Measurements from ENCODE around the gene GPX5. TPM values are rescaled to one million over a fixed set of nuclear protein-coding genes. Genes with fewer than 3 reads are reported as not detected.
"Not testable (repeated sequence)": the region's sequence is repeated elsewhere in the genome, so short reads cannot be mapped to it uniquely, and the experiment has no call there.

Gene GPX5, protein sequence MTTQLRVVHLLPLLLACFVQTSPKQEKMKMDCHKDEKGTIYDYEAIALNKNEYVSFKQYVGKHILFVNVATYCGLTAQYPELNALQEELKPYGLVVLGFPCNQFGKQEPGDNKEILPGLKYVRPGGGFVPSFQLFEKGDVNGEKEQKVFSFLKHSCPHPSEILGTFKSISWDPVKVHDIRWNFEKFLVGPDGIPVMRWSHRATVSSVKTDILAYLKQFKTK
- total RNA-seq (2014; rRNA removed; shearing (Covaris generic)): not detected in 2 replicates
- 0.11 TPM in 1 of 2 replicates, not detected in the other for polyA plus RNA-seq (2015; cell fraction: cytosol; rRNA removed)
- polyA plus RNA-seq (2015; cell fraction: nucleus; rRNA removed): 1.2 TPM in 1 of 2 replicates, not detected in the other

DNA sequence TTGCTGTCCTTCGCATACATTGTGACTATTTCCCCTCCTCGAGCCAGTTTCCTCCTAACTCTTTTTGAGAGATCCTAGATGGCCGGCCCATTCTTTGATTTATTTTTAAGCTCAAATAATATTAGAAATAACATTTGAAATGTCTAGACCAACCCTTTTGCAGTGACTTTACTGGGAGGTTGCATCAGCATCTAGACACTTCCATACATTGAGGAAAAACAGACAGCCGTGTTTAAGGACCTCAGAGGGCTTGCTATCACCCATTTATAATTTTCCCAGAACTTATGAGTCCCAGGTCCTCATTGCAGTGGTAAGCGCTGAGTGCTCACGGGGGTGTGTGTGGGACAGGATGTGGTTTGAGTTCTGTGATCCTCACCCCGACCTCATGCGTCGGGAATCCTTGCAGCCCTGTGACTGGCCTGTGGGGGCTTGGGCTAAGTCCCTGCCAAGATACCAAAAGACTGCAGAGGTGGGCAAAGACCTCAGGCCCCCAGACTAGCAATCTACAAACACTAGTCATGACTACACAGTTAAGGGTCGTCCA lies at the start of gene GPX5:
Gene GPX5, plus strand, starts transcription at position 386 of the 544 bp plus-strand sequence. Its CDS starts 133 bp downstream, at position 519.
- no peak for DNase-seq (ENCODE audit: low read depth, low spot score)
- in situ Hi-C loops (cut with HindIII; ENCODE audit: low pct_unique_long_range_greater_than_20kb, low sequenced_read_pairs): no loop called here

DNA sequence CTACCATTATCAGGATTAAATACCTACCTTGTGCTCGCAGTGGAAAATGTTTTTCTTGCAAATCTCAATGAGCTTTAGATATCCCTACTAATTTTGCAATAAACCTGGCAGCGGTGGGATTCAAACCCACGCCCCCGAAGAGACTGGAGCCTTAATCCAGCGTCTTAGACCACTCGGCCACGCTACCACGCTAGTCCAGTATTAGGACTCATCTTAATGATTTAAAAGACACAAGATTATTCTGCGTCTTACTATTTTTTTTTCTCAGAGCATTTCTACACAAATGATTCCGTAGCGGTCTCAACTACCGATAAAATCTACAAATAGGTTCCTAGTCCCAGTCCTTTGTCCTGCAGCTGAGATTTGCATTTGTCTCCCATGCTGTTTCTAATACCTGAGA lies 47.2 kb upstream of the GPX5 start:
- in situ Hi-C loops (cut with HindIII; ENCODE audit: low pct_unique_long_range_greater_than_20kb, low sequenced_read_pairs): no loop called here
- no peak for DNase-seq (ENCODE audit: low read depth, low spot score)

DNA sequence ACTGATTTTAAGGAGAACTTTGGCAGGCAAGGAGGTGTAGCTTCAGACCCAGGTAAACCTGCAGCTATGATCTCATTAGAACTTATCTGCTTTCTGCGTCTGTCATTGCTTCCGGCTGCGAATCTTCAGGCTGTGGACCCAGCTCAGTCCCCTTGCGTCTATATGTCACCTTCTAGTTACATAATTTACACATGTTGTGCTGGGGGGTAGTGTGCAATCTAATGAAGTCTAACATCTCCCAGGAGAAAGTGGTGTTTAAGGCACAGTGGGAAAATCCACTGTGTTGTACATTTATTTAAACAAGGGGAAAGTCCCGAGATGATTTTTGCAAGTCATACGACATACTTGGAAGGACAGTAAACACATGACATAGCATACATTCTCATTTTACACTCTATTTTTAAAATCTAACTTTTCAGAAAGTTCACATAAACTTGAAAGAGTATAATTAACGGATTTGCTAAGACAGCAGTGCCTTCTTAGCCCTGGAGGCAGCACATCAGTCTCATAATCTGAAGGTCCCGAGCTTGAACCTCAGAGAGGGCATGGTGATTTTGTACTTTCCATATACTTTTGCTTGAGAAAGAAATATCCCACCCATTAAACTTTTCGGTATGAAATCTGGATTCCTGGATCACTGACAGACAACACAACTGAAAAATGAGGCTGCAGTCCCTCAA lies 45.3 kb upstream of the GPX5 start:
- DNase-seq (ENCODE audit: low read depth, low spot score): no peak
- in situ Hi-C loops (cut with HindIII; ENCODE audit: low pct_unique_long_range_greater_than_20kb, low sequenced_read_pairs): no loop called here

DNA sequence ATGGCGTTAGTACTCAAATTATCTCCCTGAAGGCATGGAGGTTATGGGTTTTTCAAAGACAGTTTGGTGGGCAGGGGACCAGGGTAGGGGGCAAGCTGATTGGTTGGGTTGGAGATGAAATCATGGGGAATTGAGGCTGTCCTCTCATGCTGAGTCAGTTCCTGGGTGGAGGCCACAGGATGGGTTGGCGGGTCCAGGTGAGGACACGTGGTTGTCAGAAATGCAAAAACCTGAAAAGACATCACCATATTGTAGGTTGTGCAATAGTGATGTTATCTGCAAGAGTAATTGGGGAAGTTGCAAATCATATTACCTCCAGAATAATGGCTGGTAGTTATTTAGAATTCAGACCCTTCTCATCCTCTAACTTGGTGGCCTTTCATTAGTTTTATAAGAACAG lies 40.2 kb upstream of the GPX5 start:
- DNase-seq (ENCODE audit: low read depth, low spot score): no peak
- in situ Hi-C loops (cut with HindIII; ENCODE audit: low pct_unique_long_range_greater_than_20kb, low sequenced_read_pairs): no loop called here

DNA sequence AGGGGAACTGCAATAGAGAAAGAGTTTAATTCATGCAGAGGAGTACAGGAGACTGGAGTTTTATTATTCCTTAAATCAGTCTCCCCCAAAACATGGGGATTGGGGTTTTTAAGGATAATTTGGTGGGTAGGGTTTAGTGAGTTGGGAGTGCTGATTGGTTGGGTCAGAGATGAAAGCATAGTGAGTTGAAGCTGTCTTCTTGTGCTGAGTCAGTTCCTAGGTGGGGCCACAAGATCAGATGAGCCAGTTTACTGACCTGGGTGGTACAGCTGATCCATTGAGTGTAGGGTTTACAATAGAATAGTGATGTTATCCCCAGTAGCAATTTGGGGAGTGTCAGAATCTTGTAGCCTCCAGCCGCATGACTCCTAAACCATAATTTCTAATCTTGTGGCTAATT lies 39.1 kb upstream of the GPX5 start:
- peak; percentile 38 for DNase-seq (ENCODE audit: low read depth, low spot score)
- in situ Hi-C loops (cut with HindIII; ENCODE audit: low pct_unique_long_range_greater_than_20kb, low sequenced_read_pairs): no loop called here

DNA sequence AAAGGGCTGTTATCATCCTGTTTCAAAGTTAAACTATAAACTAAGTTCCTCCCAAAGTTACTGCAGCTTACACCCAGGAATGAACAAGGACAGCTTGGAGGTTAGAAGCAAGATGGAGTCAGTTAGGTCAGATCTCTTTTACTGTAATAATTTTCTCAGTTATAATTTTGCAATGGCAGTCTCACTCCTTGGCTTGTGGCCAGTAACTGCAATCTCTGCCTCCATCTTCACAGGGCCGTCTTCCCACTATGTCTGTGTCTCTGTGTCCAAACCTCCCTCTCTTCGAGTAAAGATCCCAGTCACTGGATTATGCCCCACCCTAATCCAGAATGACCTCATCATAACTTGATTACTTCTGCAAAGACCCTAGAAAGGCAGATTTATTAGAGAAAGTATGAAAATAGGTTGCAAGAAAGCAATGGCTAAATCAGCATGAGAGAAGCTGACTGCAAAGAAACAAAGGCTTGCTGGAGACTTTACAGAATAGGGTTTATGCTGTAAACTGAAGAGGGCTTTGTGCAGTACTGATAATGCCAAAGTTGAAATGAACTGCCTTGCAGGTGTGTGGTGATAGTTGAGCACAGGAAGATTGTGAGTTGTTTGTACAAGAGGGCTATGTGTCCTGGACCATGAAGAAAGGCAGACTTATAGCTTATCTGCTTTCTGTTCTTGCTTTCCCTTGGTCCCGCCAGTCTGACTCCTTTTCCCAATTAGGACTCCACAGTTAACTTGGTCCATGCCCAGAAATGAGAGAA lies 38.5 kb upstream of the GPX5 start:
- in situ Hi-C loops (cut with HindIII; ENCODE audit: low pct_unique_long_range_greater_than_20kb, low sequenced_read_pairs): no loop called here
- no peak for DNase-seq (ENCODE audit: low read depth, low spot score)

DNA sequence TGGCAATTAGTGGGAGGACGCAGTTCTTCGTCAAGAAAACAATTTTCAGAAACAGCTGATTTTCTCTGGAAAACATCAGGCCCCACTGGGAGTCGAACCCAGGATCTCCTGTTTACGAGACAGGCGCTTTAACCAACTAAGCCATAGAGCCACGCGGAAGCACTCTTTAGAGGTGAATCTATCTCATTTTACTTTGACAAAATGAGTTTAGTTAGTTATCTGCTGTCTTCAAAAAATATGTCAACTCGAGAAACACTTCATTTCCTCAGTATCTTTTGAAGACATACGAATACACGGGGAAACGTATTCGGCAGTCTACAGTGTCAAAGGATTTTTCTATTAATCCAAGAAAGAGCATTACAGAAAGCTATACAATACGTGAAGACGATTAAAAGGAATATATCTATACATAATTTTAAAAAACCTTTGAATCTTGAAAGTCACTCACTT lies 36.7 kb upstream of the GPX5 start:
- peak; percentile 84 for DNase-seq (ENCODE audit: low read depth, low spot score)
- in situ Hi-C loops (cut with HindIII; ENCODE audit: low pct_unique_long_range_greater_than_20kb, low sequenced_read_pairs): no loop called here

DNA sequence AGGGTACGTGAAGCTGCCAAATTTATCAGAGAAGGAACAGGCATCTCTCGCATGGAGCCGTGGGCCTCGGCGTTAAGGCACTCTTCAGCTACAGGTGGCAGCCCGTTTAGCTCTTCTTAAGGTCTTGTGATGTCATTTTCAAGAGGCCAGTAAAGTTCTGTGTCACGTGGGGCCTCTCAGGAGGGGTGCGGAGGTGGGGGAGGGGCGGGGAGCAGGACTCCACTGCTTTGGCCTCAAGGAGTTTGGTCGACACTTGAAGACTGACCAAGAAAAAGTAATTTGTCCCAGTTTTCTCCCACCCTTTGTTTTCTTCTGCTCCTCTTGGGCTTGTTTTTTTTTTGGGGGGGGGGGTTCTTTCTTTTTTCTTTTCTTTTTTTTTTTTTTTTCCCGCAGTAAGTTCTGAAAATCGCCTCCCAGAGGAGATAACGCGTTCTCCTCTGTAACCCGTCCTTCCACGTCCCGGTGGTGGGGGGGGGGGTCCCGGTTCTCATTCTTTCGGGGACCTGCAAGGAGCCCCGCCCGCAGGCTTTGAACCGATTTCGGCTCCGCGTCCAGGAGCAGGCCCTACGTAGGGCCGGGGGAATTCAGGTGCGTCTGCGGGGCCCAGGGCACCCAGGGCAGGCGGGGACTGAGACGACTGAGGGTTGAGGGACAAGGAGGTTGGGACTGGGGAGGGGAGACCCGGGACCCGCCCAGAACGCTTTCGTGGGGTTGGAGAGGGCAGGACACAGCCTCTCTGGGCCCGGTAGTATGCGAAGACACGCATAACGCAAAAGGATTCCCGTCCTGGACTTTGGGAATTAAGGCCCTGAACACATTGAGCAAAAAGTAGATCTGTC lies 36.1 kb upstream of the GPX5 start:
- in situ Hi-C loops (cut with HindIII; ENCODE audit: low pct_unique_long_range_greater_than_20kb, low sequenced_read_pairs): no loop called here
- DNase-seq (ENCODE audit: low read depth, low spot score): peak; percentile 76

DNA sequence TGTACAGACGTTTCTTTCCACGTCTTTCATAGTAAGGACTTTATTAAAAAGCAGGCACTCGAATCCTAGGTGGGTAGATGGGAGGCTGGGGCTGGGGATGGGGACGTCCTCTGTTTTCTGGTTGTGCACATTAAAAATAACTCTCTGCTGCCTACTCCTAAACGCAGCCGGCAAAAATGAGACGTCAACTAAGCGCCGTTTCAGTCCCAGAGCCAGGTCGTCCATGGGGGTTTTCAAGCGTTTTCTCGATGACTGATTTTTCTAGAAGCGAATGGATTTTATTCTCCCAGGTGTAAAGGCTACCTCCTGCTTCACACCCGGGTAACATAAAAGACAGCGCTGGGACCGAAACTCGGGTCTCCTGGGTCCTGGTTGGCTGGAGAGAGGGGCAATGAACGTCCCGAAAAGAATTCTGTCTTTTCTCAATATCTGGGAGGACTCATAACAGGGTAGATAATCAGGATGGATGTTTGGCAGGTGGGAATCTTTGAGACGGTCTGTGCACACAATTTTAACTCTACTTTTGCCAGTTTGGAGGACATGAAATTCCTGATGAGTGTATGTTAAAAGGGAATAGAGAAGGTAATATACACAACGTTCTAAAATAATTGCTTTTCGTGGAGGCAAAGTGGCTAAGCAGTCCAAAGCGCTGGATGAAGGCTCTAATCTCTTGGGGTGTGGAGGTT lies 35.3 kb upstream of the GPX5 start:
- in situ Hi-C loops (cut with HindIII; ENCODE audit: low pct_unique_long_range_greater_than_20kb, low sequenced_read_pairs): no loop called here

DNA sequence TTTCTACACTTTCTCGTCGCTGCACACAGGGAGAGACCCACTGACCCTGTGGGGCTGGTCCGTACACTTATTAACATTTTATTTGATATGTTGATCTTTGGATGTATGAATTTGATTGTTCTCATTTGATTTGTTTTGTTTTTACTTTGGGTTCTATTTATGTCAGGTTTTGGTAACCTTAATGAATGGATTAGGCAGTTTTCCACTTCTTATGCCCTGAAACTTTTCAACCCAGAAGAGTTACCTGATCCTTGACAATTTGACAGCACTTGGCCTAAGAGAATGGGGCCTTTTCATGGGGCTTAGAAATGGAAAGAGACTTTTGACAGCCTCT lies 33.7 kb upstream of the GPX5 start:
- no peak for DNase-seq (ENCODE audit: low read depth, low spot score)
- in situ Hi-C loops (cut with HindIII; ENCODE audit: low pct_unique_long_range_greater_than_20kb, low sequenced_read_pairs): no loop called here

More for the DNA sequence above, 35.3 kb upstream of the GPX5 start:
- no peak for DNase-seq (ENCODE audit: low read depth, low spot score)

DNA sequence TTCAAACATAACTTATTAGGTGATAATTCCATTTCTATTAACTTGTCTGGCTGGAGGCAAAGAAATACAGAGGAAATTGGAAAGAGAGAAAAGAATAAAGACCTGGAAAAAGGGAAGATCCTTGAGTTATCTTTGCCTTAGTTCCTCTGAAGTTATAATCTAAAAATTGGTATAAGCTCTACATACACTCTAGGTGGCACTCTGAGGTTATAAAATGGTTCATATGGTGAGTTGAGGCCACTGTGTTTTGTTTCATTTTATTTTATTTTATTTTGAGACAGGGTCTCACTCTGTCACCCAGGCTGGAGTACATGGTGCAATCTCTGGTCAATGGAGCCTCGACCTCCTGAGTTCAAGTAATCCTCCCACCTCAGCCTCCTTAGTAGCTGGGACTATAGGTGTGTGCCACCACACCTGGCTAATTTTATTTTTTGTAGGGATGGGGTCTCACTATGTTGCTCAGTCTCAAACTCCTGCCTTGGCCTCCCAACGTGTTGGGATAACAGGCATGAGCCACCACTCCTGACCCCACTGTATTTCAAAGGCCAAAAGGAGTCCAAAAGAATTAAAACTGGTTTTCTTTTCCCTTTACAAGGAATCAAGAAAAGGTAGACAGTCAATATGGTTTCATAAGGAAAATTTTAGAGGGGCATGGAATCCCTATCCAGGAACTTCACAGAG lies 29.4 kb upstream of the GPX5 start:
- in situ Hi-C loops (cut with HindIII; ENCODE audit: low pct_unique_long_range_greater_than_20kb, low sequenced_read_pairs): no loop called here
- DNase-seq (ENCODE audit: low read depth, low spot score): peak; percentile 53

DNA sequence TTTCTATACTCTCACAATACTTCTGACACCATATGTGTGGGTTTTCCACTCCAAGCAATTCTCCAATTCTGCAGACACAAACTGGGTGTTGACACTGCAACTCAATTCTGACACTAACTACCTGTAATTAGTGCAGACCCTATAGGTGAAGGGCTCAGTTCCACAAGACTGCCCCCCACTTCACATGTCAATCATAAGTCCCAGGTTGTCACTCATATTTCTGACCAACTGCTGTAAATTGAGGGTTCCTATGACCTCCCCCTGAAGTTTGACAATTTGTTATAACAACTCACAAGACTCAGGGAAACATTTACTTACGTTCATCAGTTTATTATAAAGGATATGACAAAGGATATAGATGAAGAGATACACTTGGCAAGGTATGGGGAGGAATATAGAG lies 28.4 kb upstream of the GPX5 start:
- DNase-seq (ENCODE audit: low read depth, low spot score): no peak
- in situ Hi-C loops (cut with HindIII; ENCODE audit: low pct_unique_long_range_greater_than_20kb, low sequenced_read_pairs): no loop called here

DNA sequence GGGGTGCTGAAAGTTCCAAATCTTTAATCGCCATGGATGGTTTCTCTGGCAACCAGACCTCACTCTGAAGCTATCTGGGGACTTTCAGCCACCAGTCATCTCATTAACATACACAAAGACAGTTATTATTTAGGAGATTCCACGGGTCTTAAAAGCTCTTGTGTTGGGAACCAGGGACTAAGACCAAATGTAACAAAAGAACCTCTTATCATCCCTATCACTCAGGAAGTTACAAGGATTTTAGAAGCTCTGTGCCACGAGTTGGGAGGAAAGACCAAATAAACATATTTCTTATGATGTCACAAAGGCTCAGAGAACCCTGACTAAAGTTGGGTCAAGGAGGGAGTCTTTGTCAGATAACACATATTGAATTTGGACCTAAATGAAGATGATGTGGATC lies 27.8 kb upstream of the GPX5 start:
- in situ Hi-C loops (cut with HindIII; ENCODE audit: low pct_unique_long_range_greater_than_20kb, low sequenced_read_pairs): no loop called here

DNA sequence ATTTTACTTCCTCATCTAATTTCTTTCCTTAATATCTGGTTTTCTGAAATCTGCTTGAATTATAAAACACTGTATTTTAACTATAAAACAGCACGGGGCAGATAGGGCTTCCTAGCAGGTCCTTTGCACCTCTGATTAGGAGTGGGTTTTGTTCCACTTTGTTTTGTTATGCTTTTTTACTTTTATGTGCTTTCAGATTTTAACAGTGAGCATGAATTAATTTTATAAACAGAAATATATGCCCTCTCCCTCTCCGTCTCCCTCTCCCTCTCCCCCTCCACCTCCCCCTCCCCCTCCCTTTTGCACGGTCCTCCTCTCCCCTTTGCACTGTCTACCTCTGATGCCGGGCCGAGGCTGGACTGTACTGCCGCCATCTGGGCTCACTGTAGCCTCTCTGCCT lies 24.4 kb upstream of the GPX5 start:
- in situ Hi-C loops (cut with HindIII; ENCODE audit: low pct_unique_long_range_greater_than_20kb, low sequenced_read_pairs): no loop called here
- no peak for DNase-seq (ENCODE audit: low read depth, low spot score)

More for the DNA sequence above, 27.8 kb upstream of the GPX5 start:
- peak; percentile 87 for DNase-seq (ENCODE audit: low read depth, low spot score)

DNA sequence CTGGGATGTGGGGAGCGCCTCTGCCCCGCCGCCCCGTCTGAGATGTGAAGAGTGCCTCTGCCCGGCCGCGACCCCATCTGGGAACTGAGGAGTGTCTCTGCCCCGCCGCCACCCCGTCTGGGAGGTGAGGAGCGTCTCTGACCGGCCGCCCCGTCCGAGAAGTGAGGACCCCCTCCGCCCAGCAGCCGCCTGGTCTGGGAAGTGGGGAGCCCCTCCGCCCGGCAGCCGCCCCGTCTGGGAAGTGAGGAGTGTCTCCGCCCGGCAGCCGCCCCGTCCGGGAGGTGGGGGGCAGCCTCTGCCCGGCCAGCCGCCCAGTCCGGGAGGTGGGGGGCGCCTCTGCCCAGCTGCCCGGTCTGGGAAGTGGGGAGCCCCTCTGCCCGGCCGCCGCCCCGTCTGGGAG lies 23.5 kb upstream of the GPX5 start:
- DNase-seq (ENCODE audit: low read depth, low spot score); in situ Hi-C loops (cut with HindIII; ENCODE audit: low pct_unique_long_range_greater_than_20kb, low sequenced_read_pairs): not testable (repeated sequence)

DNA sequence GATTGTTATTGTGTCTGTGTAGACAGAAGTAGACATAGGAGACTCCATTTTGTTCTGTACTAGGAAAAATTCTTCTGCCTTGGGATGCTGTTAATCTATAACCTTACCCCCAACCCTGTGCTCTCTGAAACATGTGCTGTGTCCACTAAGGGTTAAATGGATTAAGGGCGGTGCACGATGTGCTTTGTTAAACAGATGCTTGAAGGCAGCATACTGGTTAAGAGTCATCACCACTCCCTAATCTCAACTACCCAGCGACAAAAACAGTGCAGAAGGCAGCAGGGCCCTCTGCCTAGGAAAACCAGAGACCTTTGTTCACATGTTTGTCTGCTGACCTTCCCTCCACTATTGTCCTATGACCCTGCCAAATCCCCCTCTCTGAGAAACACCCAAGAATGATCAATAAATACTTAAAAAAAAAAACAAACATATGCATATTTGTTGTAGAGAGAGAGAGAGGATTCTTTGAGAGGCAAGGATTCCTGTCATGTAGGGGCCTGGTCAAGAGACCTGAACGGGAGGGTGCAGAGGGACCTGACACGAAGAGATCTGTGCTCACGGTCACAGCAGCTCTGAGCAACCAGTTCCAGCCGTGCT lies 22.9 kb upstream of the GPX5 start:
- DNase-seq (ENCODE audit: low read depth, low spot score); in situ Hi-C loops (cut with HindIII; ENCODE audit: low pct_unique_long_range_greater_than_20kb, low sequenced_read_pairs): not testable (repeated sequence)

All from SK-MEL-5 (cell line).